ENCODE data around the gene TAS2R41. TPM values are rescaled to one million over a fixed set of nuclear protein-coding genes. Genes with fewer than 3 reads are reported as not detected.

TAS2R41 gene
- total and polyA plus RNA-seq, 12 donors, result 0.28 TPM; not detected in 11

DNA sequence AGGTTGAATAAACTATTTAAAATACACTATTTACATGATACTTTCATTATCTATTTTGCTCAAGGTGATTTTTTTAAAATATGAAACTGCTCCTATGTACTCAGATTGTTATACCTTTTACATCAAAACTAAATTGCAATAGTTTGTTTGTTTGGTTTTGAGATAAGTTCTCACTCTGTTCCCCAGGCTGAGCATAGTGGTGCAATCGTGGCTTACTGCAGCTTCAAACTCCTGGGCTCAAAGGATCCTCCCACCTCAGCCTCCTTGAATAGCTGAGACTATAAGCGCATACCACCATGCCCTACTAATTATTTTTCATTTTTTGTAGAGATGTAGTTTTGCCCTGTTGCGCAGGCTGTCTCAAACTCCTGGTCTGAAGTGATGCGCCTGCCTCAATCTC, 21.7 kb upstream of the TAS2R41 start:
- Histone ChIP-seq H3K4me3 (no peak overlapping the region), H3K9me3 (replicated peaks in 1 of 3) (no peaks in the 10 kb centered on the region), H3K27ac (no peak overlapping the region), H3K36me3 (replicated peaks in 1 of 2) (no peaks in the 10 kb centered on the region), H3K4me1 (replicated peaks in 1 of 2) (no peaks in the 10 kb centered on the region), H3K27me3 (no peaks in the 10 kb centered on the region)
- intact Hi-C loops (cut with DNase I), result no loop called here
- WGBS, 4 donors, result 81 to 87% (median 85%) methylated on average over 4 of the region's 4 CpGs
- DNase-seq, result no peak
- TF ChIP-seq, protein P1, sequence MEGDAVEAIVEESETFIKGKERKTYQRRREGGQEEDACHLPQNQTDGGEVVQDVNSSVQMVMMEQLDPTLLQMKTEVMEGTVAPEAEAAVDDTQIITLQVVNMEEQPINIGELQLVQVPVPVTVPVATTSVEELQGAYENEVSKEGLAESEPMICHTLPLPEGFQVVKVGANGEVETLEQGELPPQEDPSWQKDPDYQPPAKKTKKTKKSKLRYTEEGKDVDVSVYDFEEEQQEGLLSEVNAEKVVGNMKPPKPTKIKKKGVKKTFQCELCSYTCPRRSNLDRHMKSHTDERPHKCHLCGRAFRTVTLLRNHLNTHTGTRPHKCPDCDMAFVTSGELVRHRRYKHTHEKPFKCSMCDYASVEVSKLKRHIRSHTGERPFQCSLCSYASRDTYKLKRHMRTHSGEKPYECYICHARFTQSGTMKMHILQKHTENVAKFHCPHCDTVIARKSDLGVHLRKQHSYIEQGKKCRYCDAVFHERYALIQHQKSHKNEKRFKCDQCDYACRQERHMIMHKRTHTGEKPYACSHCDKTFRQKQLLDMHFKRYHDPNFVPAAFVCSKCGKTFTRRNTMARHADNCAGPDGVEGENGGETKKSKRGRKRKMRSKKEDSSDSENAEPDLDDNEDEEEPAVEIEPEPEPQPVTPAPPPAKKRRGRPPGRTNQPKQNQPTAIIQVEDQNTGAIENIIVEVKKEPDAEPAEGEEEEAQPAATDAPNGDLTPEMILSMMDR (IDR thresholded peaks at IDR 0.05), result no peak
- TF ChIP-seq POLR2A (IDR thresholded peaks at IDR 0.05), result no peak

DNA sequence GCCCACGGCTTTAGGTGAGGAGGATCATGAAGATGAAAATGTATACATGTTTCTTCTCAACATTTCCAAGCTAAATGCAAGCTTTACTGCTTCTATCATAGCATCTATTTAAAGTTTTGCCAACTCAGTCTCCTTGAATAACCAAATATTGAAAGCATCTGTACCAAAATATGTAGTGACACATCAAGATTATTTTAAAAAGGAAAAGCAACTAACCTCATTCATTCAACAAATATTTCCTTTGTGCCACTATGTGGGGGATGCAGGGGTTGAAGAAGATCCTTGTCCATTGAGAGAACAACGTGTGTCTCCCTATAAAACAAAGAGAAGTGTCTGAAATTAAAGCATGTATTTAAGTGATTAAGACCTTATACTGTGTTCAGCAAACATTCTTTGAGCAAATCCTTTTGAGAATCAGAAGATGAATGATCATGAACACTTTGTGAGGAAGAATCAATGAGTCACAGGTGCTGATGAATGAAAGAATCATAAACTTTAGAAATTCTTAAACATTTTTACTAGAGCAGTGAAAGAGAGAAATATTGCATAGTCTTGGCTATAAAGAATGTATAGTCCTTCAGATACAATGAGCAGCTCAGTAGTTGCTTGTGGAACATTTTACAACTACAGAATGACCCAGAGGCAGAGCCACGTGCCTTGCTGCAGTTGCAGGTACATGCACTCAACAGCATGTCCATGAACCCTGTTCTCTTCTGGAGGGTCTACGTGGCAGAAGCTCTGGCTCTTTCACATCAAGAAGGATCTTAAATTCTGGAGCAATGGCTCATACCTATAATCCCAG, 20.5 kb upstream of the TAS2R41 start:
- TF ChIP-seq, protein P1 (IDR thresholded peaks at IDR 0.05), result no peak
- intact Hi-C loops (cut with DNase I), result no loop called here
- H3K4me3 ChIP-seq, result no peak overlapping the region
- no peaks in the 10 kb centered on the region for H3K36me3 ChIP-seq (replicated peaks in 1 of 2)
- no peaks in the 10 kb centered on the region for H3K27me3 ChIP-seq
- no peaks in the 10 kb centered on the region for H3K4me1 ChIP-seq (replicated peaks in 1 of 2)
- 59 to 75% (median 67%) methylated on average over 3 to 4 of the region's 4 CpGs for WGBS, 4 donors
- H3K9me3 ChIP-seq (replicated peaks in 1 of 3), result no peaks in the 10 kb centered on the region
- DNase-seq, result no peak
- H3K27ac ChIP-seq, result no peak overlapping the region

DNA sequence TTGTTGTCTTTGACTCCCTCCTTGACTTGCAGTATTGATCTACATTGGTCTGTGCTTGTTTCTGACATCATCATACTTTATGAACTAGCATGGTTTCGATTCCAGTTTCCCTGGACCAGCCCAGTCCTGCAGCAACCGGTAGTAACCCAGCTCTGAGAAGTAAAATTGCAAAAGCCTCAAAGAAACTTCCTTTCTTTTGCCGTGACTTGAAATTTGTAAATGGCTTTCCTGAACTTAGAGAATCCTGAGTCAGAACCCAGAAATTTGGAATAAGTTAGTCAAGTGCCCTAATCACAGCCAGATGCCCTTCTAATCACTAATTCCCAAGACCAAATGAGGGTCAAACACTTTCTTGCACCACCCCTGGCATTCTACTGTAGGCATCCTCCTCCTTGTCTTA, 19.4 kb upstream of the TAS2R41 start:
- no peak for DNase-seq
- Histone ChIP-seq H3K27me3 (no peaks in the 10 kb centered on the region), H3K9me3 (replicated peaks in 1 of 3) (no peaks in the 10 kb centered on the region), H3K4me3 (no peak overlapping the region), H3K27ac (no peak overlapping the region), H3K4me1 (replicated peaks in 1 of 2) (no peaks in the 10 kb centered on the region), H3K36me3 (replicated peaks in 1 of 2) (no peaks in the 10 kb centered on the region)
- intact Hi-C loops (cut with DNase I), result no loop called here
- 63 to 81% (median 72%) methylated on average over 3 of the region's 3 CpGs for WGBS, 4 donors
- TF ChIP-seq POLR2A (IDR thresholded peaks at IDR 0.05), result no peak
- TF ChIP-seq, protein P1 (IDR thresholded peaks at IDR 0.05), result no peak

DNA sequence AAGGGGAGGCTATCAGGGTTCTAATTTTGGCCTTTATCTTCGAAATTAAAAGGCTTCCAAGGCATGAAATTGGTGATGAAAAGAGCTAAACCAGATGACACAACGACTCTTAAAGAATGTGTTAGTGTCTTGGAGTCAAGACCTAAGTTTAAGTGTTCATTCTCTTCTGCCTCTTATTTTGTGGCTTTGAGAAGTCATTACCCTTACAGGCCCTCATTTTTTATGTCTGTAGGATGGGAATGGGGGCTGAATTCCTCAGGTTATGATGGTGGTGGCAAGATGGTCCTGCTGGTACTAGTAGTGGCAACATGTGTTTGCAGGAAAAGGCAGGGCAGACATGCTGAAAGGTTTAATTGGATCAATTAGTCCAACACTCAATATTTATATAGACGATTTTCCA, 19.0 kb upstream of the TAS2R41 start:
- DNase-seq, result no peak
- WGBS, 4 donors, result 48 to 73% (median 50%) methylated on average over 3 of the region's 3 CpGs
- Histone ChIP-seq H3K9me3 (replicated peaks in 1 of 3) (no peaks in the 10 kb centered on the region), H3K4me1 (replicated peaks in 1 of 2) (no peaks in the 10 kb centered on the region), H3K4me3 (no peak overlapping the region), H3K36me3 (replicated peaks in 1 of 2) (no peaks in the 10 kb centered on the region), H3K27ac (no peak overlapping the region), H3K27me3 (no peaks in the 10 kb centered on the region)
- TF ChIP-seq POLR2A (IDR thresholded peaks at IDR 0.05), result no peak
- TF ChIP-seq, protein P1 (IDR thresholded peaks at IDR 0.05), result no peak
- intact Hi-C loops (cut with DNase I), result no loop called here
